GM10847 (cell line): ENCODE measurements around the gene HPS4.

Experiments used
- POLR2A ChIP-seq: IDR thresholded peaks from 2 replicates; pipeline ENCODE4 v1.6.1; 2011; ENCODE audit not compliant: insufficient read length; ENCODE audit errors: extremely low read depth

HPS4 gene

DNA sequence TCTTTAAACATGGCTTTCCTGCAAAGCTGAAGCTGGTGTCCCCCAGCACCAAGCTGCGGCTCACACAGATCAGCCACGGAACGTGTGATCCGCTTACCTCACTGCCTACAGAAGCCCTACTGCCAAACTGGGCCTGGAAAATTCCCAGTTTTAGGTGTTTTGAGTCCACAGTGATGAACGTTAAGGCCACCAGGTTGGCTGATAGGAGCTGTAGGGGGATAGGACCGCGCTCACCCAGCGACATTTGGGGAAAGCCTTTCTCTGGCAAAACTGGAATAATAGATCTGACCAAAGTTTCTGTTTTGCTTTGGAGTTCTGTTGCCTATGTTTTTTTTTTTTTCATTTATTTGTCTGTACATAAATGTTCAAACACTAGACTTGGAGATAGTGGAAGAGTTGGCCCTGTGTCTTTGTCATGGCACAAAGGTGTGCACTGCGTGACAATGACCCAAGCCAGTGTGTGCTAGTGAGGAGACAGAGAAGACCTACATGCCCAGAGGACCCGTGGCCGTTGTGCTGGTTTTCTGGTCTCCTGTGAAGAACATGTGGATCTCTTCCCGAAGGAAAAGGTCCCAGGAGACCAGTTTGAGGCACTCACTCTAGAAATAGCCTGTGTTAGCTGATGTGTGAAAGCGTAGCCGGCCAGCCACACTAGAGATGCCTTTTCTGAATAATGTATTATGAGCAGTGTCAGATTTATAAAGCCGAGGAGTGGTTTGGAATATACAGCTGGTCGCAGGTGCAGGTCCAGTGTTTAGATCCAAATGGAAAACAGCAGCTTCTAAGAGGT, 39.5 kb downstream of the HPS4 start:
- no peak for TF ChIP-seq POLR2A

DNA sequence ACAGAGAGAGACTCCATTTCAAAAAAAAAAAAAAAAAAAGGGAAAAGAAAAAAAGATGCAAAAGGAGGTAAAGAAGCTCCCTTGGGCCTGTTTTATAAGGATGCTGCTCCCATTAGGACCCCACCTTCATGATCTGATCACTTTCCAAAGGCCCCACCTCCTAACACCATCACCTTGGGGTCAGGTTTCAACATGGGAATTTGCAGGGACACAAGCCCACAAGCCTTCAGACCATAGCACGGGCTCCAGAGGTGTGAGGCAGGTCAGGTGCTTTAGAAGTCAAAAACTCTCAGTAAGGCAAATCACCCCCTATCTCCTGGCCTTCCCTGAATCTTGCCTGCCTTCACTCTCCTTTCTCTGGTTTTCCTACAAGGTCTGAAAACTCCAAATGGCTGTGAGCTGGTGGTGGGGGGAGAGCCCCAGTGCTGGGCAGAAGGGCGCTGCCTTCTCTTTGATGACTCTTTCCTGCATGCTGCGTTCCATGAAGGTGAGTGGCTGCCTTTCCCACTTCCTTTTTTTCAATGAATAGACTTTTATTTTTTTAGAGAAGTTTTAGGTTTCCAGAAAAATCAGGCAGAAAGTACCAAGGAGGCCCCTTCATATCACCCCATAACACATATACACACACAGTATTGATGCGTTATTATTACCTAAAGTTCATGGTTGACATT, 41.4 kb downstream of the HPS4 start:
- no peak for TF ChIP-seq POLR2A

DNA sequence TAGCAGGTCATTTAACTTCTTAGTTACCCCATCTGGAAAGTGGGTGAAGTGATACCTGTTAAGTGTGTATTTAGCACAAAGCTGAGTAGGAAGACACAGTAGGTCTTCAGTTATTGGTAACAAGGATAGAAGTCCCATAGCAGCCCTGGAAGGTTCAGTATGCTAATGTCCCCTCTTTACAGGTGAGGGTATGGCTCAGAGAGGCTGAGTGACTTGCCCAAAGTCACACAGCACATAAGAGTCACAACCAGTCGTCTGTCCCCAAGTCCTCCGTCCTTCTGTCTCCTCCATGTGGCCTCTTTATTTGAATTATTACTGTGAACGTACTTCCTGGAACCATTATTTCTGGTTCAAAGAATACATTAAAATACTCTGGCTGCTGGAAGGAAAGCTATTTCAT, 44.0 kb downstream of the HPS4 start:
- TF ChIP-seq POLR2A: no peak

DNA sequence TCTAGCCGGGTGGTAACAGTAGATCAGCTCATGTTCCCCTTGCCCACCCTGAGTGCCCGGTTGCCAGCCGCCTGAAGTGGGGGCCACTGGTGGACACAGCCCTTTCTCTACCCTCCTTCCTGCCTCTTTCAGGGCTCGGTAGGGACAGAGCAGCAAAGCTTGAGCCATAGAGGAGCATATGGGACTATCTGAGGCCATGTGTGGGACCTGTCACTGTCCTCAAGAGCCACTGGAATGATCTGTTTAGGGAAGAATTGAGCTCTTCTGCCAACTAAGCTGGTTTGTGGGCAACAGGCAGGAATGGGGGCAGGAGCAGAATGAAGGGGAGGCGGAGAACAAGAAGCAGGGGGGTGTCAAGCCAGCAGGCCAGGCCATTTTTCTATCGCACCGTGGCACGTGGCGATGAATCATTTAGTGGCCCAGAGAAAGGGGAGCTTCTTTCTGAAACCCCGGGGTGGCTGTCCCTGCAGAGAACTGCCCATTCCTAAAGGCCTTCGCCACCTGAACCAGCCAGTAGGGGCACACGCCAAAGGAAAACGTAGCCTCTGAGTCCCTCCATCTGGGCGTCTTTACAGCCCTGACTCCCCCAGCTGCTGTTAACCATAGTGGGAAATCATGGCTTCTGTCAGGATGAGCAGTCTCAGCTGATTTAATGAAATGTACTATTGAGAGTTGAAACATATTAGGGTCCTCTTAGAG, 45.7 kb downstream of the HPS4 start:
- no peak for TF ChIP-seq POLR2A

DNA sequence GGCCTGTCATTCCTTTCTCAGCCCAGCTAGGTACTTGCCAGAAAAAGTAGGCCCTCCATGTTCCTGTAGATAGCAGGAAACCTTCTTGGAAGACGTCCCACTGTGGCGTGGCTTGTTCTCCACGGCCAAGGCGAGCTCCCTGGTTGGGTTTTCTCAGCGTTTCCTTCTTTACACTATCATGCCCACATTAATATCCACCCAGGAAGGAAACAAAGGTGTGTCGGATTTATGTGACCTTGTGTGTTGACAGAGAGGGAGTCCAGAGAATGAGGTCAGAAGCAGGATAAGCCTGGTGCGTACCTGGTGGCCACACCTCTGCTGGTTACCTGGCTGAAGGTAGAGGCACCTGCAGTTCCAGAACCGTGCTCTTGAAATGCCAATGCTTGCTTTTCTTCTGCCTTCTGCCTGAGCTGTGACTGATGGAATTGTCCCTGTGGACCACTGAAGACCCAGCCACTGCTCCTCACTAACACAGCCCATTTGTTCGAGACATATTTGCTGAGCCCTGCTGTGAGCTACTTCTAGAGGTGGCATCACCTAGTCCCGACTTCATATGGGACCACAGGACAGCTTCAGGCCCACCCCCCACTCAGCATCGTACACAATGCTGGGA, 46.6 kb downstream of the HPS4 start:
- no peak for TF ChIP-seq POLR2A

DNA sequence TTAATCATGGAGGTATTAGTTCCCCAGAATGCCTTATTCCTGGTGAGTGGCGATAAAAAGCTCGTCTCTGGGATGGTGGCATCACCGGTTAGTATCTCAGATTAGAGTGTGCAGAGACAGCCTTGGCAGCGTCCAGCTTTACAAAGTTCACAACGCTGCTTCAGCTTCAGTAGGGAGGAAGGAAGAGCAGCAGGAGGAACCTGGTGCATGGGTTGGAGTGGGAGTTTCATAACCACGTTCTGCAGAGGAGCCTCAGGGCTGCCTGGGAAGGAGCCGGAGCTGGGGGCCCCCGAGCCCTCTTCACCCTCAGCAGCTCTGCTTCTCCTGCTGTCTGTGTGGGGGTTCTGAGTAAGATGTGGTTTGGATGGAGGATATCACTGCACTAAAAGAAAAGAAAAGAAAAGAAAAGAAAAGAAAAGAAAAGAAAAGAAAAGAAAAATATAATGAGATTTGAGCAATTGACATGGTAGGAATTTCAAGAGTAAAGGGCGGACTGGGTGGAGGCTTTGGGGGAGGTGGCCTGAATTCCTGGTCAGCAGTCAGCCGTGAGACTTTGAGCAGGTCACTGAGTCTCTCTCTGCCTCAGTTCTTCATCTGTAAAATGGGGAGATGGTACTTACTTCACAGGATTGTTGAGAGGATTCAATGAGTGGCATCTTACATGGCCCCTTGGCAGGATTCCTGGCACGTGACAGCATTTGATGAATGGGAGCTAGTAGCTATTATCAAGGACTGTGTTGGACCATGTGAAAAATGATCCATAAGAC, 48.1 kb downstream of the HPS4 start:
- no peak for TF ChIP-seq POLR2A

DNA sequence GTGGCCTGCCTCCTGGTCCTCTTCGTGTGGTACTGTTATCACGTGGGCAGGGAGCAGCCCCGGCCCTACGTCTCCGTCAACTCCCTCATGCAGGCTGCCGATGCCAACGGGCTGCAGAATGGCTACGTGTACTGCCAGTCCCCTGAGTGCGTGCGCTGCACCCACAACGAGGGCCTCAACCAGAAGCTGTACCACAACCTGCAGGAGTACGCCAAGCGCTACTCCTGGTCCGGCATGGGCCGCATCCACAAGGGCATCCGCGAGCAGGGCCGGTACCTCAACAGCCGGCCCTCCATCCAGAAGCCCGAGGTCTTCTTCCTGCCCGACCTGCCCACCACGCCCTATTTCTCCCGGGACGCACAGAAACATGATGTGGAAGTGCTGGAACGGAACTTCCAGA, 49.8 kb downstream of the HPS4 start:
- TF ChIP-seq POLR2A: no peak

DNA sequence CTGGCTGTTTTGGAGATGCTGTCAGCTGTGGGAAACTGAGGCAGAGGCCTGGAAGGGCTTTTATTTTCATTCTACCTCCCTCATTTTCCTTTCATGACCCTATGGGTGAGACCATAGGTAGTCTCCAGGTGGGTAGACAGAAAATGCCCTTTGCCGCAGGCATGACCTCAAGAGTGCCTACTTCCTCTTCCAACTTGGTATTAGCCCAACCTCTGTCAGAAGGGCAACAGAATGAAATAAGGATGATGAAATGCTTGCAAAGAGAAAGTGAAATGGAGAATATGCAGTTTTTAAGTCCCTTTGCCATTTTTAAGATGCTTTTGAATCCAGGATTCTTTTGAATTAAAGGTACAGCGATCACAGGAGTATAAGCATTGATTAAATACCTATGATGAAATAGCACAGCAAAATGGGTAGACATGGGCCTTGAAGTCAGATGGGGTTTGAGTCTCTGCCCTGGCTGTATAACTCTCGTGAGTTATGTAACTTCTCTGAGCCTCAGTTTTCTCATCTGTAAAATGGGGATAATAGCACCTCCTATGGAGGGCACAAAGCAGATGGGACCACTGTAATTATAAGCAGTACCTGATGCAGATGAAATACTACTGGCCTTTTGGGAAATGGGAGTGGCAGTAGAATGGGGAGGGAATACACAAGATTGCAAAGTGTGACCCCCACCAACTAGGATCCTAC, 50.8 kb downstream of the HPS4 start:
- TF ChIP-seq POLR2A: no peak

DNA sequence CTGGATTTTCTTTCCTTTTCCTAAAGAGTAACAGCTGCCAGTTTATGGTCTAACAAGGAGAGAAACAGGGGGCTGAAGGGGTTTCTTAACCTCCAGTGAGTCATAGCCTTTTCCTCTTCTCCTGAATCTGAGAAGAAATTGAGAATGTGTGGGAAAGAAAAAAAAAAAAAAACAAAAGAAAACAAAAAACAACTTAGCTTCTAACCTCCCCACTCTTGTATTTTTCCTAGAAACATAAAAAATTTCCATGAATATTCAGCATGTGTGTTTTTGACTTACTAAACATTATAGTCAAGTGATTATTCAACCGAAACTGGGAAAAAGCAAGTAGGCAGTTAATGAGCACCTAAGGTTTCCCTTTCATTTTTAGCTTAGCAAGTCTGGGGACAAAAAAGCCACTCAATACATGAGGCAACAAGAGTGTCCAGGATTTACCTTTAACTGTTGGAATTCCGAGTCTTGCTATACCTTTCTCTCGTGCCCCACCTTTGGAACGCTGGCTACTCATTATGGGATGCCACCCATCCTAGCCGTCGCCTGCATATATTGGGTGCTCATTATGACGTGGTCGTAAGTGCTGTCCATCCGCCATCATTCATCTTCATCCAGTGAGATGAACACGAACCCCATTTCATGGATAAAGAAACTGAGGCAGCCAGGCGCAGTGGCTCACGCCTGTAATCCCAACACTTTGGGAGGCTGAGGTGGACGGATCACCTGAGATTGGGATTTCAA, 52.2 kb downstream of the HPS4 start:
- no peak for TF ChIP-seq POLR2A

DNA sequence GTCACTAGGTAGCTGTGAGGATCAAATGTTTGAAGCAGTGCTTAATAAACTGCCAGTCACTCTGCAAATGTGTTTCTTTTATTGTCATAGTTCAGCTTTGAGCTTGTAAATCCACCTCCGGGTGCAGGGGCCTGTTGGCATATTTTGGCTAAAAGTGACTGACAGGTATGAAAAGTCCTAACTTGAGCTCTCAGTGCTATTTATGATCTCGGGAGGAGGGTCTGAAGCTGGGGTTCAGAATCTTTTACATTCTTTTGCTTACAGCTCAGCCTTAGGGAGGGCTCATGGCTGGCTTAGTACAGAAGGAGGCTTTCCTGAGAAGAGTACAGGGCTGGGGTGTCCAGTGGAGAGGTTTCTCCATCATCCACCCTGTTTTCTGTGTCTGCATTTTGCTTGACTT, 53.0 kb downstream of the HPS4 start:
- TF ChIP-seq POLR2A: no peak

DNA sequence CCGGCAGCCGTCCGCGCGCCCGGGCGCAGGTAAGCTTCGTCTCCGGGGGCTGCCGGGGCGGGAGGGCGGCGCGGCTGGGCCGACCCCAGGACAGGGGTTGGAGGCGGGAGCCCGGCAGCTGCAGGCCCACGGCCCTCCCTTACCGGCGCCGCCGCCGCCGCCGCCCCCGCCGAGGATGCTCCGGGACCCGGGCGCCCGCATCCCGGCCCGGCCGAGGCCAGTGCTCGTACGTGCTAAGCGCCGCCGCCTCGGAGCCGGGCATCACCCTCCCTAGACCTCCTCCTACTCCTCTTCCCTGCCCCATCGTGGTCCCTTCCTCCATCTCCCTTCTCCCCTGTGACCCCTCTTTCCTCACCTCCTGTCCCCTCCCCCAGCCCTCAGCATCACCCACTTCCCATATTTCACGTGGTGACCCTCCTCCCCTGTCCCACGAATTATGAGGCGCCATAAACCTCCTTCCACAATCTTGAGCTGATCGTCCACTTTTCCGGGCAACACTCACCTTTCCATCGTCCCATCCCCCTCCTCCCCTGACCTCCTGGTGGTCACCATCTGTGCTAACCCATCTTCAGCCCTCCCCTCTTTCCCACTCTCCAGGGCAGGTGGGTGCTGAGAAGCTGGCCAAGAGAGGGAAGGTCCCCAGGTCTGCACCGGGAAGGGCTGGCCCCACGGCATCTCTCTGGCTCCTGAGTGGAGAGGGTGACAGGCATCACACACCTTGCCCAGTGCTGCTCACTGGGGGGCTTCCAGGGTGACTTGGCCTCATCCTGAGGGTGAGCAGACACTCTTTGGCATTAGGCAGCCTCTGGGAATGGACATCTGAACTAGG, 53.9 kb downstream of the HPS4 start:
- no peak for TF ChIP-seq POLR2A

DNA sequence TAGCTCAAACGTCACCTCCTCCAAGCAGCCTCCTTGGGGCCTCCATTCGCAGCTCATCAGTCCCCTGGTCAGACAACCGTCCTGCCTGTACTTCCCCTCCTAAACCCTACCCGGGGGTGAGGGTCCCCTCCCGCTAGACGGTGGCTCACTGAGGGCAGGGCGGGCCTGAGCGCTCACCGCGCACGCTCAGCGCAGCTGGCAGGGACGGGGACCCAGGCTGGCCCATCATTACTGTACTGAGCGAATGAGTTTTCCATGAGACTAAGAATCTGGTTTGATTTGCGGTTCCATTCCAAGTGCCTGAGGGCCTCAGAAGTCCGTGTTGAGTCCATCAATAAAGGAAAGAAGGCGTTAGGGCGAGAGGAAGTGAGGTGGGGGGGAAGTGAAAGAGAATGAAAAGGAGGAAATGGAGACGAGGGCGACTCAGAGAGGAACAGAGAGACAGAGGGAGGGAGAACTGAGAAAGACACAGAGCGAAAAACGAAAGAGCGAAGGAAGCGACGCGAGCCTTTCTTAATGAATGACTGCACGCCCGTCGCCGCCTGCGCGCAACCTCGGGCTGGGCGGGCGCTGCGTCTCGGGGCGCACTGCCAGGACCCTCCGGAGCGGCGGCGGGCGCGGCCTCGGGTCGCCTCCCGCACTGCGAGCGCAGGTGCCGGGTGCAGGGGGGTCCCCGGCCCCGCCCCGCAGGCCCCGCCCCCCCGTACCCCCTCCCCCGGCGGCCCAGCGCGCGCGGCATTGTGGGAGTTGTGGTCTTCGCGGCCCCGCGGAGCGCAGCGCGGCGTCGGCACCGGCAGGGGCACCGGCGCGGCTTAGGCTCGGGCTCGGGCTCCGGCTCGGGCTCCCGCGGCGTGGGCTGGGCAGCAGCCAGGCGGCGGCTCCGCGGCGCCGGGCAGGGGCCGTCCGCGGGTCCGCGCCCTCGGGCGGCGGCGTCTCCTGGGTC, 54.8 kb downstream of the HPS4 start, which contains the start of gene ASPHD2:
Gene ASPHD2, plus strand, starts transcription at position 746 of the 943 bp plus-strand sequence. CDS start 4,356 bp downstream, outside the sequence.
- TF ChIP-seq POLR2A: peak; percentile 75

DNA sequence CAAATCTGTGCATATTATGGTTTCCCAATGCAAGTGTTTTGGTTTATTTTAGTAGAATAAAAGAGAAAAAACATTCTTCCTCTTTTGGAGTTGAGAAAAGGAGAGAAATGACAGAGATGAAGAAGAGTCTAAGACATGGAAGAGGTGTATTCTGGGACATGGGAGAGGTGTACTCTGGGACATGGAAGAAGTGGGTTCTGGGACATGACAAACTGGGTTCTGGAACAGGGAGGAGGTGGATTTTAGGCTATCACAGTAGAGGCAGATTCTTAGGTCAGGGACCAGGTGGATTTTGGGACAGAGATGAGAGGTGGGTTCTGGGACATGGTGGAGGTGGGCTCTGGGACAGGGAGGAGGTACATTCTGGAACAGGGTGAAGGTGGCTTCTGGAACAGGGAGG, 56.7 kb downstream of the HPS4 start:
- TF ChIP-seq POLR2A: no peak
